GM12872 (cell line): ENCODE measurements around the gene PRKCQ.

ENCODE experiments used
- TF ChIP-seq, protein P1 (sequence below): IDR thresholded peaks from 3 replicates; pipeline ENCODE4 v1.5.1; 2011; ENCODE audit warnings: low read depth, mild to moderate bottlenecking, low read length, moderate library complexity; ENCODE audit not compliant: insufficient read depth

Gene PRKCQ

DNA sequence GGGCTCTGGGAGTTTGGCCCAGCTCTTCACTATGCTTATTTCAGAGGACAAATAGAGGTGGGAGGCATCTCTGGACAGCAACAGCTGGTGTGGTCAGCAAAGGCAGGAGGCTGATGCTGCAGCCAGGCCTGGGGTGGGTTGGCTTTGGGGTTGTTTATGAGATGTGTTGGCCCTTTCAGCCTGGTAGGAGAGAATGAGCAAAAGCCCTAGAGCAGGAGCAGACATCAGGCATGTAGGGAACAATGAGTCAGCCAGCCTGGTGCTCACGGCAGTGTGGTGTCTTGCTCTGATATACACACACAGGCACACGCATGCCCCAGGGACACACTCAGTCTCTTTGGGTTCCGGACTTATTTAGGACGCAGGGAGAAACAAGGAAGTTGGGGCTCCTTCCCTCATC, 157.1 kb downstream of the PRKCQ start:
- TF ChIP-seq, protein P1, sequence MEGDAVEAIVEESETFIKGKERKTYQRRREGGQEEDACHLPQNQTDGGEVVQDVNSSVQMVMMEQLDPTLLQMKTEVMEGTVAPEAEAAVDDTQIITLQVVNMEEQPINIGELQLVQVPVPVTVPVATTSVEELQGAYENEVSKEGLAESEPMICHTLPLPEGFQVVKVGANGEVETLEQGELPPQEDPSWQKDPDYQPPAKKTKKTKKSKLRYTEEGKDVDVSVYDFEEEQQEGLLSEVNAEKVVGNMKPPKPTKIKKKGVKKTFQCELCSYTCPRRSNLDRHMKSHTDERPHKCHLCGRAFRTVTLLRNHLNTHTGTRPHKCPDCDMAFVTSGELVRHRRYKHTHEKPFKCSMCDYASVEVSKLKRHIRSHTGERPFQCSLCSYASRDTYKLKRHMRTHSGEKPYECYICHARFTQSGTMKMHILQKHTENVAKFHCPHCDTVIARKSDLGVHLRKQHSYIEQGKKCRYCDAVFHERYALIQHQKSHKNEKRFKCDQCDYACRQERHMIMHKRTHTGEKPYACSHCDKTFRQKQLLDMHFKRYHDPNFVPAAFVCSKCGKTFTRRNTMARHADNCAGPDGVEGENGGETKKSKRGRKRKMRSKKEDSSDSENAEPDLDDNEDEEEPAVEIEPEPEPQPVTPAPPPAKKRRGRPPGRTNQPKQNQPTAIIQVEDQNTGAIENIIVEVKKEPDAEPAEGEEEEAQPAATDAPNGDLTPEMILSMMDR, result no peak

DNA sequence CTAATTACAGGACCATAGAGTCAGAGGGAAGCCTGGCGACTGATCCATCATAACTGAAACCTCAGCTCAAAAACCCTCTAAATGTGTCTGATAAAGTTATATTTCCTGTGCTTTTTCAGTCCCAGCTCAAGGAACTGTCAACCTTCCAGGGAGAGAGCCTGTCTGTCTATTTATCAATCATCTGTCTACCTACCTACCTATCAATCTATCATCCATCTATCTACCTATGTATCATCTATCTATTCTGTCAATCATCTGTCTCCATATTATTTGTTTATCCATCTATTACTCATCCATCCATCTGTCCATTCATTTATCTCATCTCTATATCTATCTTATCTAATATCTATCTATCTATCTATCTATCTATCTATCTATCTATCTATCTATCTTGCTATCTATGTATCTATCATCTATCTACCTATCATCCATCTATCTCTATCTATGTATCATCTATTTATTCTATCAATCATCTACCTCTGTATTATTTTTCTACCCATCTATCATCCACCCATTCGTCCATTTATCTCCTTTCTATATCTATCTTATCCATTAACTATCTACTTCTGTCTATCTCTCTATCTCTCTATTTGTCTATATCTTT, 161.4 kb downstream of the PRKCQ start:
- TF ChIP-seq, protein P1, result no peak

- TF ChIP-seq, protein P1, result no peak
These were observed 161.9 kb downstream of the PRKCQ start for GRCh38 chr10:6418167-6418566.

DNA sequence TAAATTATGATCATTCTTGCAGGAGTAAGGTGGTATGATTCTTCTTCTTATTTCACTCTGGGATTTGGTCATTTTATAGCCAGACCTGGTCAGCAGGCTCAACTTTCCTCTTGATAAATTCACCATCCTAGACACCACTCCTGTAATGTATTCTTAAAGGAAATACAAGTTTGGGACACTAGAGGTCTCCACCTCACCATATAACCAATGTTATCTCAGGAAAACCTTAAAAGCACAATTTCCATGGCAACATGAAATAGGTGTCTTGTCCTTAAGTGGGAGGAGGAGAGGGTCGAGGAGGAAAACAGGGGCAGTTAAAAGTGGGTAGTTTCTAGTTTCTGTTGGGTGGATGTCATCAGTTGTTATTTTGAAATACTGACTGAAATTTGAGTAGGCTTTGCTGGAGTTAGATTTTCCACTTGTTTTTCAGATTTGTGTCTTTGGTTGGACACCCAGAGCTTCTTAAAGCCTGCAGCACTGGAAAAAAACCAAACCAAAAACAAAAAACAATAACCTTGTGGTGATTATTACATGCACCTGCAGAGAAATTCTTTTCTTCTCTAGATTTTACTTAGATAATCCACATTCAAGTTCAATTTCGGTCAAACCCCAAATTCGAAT, 163.1 kb downstream of the PRKCQ start:
- TF ChIP-seq, protein P1, result peak; percentile 61; the same call in 2 of the 3 replicates

DNA sequence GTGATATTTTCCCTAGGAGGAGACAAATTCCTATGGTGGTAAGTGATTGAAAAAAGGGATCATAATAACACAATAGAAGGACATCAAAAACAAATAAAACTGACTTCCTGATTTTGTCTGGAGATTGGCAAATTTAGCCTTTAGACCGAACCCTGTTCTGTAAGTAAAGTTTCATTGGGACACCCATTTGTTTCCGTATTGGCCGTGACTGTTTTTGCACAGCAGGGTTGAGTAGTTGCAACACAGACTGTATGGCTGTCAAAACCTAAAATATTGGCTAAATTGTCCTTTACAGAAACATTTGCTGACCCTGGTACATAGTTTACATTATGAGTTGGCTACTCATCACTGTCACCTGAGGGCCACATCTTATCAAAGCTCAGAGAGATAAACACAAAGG, 168.6 kb downstream of the PRKCQ start:
- TF ChIP-seq, protein P1, result no peak

DNA sequence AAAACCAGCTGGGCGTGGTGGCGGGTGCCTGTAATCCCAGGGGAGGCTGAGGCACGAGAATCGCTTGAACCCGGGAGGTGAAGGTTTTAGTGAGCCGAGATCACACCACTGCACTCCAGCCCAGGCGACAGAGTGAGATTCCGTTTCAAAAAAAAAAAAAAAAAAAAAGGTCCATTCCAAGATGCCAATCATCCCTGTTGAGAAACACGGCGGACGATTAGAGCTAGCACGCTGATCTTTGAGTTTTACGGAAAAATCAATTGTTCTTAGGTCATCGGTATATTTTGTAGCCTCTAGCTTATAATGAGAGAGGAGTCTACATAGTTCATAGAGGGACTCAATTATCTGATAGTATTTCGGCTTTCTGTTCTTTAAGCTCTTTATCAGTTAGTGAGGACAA, 169.2 kb downstream of the PRKCQ start:
- TF ChIP-seq, protein P1, result no peak

- TF ChIP-seq, protein P1, result no peak
These were observed 170.0 kb downstream of the PRKCQ start for GRCh38 chr10:6409971-6410643.
